Left kidney (tissue), 2 donors: ENCODE data around the gene PPIP5K2. TPM values are rescaled to one million over a fixed set of nuclear protein-coding genes. Genes with fewer than 3 reads are reported as not detected.
"Not testable (repeated sequence)": the region's sequence is repeated elsewhere in the genome, so short reads cannot be mapped to it uniquely, and the experiment has no call there.

Source experiments
- DNase-seq: peaks from one replicate; pipeline ENCODE4 v3.0.0-alpha.2; 2013
- polyA plus RNA-seq: library from polyadenylated mRNA; unstranded; fragments of 120-200 nt; gene quantifications from one replicate; pipeline ENCODE4 v1.2.1, GENCODE V29; 2013; ENCODE audit not compliant: insufficient read length

PPIP5K2 gene
- polyA plus RNA-seq, 1 donor, result 108 TPM

DNA sequence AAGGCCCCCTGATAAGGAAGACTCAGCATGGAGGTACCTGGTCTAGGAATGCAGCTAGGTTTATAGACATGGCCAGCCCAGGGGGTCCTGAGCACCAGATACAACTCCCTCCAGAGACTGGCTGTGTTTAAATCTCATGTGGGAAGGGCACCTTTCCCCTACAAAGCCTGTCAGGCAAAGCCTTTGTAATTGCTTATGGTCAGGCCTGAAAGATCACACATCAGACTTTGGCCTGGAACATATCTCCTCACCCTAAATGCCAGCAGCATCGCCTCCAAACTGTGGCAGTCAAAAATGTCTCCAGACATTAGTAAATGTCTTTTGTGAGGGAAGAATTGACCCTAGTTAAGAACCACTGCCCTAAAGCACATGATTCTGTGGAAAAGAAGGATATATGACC is 86.9 kb downstream of the PPIP5K2 start:
- DNase-seq, result peak; percentile 39

DNA sequence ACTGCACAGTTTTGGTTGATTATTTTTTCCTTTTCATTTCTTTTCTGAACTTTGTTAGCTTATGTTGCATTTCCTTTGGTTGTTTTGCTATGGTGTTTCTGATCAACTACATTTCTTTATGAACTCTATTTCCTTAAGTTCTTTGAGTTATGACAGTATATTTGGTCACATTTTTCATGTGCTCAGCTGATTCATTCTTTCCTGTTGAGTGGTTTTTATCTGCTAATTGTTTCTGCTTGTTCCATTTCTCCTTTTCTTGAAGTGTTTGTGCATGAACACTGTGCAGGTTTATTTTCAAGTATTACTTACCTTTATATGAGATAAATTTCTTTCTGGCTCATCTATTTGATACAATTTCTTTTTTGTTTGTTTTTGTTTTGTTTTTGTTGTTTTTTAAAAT is 87.6 kb downstream of the PPIP5K2 start:
- no peak for DNase-seq

DNA sequence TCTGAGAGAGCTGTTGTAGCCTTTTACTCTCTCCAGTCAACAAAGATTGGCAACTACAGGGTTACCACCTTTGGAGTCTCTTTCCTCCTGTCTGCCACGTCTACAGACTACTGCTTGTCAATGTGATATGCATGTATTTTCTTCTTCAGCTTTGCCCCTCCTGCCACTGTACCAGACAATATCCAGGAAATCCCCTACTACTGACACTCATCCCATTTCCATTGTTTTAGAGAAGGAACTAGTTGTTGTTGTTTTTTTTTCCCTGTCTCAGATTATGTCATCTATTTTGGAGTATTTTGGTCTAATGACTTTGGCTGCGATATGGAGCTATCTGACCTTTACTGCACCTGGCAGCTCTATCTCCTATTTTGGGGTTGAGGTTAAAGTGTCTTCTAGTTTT is 88.4 kb downstream of the PPIP5K2 start:
- DNase-seq, result no peak

DNA sequence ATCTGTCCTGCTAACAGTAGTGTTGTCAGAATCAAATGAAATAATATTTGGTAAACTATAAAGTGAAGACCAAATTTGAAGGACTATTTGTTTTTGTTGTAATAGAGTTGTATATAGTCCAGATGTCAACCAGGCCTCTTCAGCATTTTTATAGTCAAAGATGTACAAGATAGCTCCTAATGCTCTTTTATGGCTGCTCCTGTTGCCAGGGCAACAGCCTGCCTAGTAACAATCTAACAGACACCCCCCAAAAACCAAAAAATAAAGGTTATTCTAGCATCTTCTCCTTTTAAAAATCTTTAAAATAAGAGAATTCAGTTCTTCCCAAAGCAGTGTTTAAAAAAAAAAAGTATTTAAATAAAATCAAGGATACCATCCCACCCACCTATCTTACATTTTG is 89.0 kb downstream of the PPIP5K2 start:
- DNase-seq, result no peak

DNA sequence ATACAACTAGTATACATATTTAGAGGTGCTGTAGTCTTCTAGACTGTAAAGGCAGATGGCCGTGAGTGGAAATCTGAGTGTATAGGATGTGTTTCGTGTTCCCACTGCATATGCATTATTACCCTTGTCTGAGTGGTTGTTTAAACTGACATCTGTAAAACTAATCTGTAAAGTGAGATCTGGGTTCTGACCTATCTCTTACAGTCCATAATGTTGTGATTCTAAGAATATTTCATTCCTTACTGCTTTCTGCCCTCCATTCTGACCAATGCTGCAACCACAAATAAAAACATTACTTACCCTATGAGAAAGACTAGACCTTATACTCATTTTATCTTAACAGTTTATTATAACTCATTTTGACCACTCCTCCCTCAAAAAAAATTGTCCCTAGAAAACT is 90.9 kb downstream of the PPIP5K2 start:
- no peak for DNase-seq

DNA sequence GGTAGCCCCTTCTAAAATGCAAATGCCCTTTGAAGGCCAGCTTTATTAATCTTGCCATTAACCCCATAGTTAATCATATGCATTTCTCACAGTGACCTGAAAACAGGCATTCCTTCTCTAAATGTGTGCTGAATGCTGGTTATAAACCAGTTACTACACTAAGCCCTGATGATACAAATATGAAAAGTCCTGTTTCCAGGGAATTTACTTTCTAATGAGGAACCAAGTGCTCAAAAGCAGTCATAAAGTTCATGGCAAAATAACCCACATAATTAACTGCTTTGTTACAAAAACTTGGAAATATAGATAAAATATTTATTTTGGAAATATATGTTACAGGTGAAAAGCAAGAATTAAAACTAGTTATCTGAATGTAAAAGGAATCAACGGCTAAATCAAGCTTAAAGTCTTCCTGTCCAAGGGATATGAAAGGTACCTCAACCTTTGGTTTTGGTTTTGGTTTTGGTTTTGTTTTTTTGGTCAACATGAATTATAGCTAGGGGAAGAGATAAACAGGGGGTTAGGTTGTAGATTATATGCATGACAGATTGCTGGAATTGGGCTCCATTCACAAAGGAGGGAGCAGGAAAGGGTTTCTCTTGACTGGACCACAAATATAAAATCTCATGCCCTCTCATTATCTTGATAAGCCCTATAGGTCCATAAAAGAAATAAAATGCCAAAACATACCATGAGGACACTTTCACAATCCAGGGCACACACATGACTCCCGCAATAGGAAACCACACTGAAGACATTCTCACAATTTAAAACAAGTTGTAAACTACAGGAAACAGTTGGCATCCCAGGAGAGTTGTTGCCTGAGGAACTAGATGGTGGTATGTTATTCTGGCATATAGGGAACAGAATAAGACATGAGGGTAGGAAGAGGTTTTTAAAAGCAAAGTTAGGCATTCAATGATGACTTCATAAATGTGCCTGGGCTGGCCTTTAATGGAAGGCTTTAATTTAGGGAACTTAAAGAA is 91.8 kb downstream of the PPIP5K2 start:
- DNase-seq, result no peak

DNA sequence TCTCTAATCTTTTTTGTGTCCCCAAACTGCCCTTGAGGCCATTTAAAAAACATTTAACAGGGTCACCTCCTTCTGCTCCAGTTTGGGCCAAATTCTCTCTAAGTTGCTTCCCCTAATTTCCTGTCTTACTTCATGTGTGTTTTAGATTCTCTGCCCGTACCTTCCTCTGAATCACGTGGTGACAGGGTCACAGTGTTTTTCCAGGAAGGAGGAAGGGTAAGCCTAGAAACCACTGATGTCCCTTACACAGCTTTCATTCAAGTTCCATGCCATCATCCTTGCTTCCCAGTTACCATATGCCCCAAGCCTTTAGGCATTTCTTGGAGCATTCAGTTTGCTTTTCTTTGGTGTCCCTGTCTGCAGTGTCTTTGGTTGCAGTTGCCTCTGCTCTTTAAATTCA is 96.0 kb downstream of the PPIP5K2 start:
- DNase-seq, result no peak

DNA sequence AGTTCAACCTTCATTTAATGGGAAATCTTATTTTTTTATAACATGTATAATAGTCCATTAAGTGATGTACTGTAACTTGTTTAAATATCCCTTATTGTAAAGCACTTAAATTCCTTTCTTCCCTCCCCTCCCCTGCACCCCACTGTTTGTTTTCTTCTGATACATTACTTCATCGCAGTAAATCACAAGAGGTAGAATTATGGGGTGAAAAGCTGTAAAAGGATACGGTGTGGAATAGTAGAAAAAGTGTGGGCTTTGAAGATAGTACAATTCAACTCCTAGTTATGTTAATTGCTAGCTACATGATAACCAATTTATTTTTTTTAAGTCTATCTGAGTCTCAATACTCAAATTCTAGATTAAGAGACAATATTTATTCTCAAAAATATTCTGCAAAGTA is 96.6 kb downstream of the PPIP5K2 start:
- no peak for DNase-seq

DNA sequence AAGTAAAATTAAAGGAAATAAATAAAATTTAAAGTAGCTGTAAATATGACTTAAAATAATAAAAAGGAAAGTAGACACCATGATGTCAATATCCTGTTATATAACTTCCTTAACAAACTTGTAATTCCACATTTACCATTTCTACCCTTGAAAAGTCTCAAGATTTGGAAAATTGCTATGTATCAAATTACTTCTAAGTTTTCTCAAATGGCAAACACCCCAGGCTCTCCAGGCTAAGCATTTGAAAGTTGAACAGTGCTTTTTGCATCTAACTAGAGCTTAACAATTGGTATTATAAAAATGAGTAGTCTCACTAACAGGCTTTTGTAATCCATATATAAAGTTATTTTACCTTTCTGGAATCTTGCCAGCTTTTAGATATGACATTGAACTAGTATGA is 97.0 kb downstream of the PPIP5K2 start:
- DNase-seq, result no peak

DNA sequence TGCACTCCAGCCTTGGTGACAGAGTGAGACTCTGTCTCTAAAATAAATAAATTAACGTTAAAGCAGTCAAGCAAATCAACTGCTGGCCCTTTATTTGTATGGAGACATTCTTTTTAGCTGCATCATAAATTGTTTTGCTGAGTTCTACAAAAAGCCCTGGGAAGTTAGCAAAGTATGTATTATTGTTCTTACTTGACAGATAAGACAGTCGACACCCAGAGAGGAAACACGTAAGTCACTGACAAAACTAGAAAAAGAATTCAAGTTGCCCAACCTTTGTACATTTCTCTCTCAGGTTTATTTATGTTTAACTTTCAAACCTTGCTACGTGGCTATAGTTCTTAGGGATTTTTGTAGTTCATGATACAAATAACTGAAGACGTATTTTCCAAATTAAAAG is 98.1 kb downstream of the PPIP5K2 start:
- no peak for DNase-seq

DNA sequence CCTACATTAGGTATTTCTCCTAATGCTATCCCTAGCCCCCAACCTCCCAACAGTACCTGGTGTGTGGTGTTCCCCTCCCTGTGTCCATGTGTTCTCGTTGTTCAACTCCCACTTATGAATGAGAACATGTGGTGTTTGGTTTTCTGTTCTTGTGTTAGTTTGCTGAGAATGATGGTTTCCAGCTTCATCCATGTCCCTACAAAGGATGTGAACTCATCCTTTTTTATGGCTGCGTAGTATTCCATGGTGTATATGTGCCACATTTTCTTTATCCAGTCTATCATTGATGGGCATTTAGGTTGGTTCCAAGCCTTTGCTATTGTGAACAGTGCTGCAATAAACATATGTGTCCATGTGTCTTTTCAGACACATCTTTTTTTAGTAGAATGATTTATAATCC is 99.0 kb downstream of the PPIP5K2 start:
- DNase-seq, result not testable (repeated sequence)

DNA sequence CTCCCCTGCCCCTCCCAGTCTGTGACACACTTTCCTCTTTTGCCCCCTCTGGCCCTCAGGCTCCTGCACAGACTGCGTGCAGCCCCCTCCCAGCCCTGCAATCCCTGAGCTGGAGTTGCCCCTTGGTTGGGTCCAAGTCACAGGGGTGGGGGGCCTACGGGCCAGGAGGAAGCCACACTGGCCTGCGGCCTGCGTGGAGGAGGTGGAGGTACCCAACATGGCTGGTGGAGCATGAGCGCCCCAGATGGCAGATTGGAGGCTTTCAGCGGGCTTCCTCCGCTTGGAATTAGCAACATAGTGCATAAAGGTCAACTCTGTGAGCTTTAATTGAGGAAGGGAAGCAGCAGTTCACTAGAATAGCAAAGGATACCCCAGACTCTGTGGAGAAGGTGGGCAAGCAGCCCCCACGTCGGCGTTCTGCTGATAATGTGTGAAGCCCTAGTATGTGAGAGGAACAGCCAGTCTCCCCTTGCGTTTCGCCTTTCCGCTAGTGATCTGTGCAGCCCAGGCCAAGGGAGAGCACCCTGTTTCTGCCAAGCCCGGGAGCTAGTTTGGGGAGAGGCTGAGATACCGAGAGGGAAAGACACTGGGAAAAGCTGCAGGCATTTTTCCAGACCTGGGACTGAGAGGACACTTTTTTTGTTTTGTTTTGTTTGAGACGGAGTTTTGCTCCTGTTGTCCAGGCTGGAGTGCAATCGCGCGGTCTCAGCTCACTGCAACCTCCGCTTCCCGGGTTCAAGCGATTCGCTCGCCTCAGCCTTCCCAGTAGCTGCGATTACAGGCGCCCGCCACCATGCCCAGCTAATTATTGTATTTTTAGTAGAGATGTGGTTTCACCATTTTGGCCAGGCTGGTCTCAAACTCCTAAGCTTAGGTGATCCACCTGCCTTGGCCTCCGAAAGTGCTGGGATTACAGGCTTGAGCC is 103.2 kb downstream of the PPIP5K2 start:
- no peak for DNase-seq

DNA sequence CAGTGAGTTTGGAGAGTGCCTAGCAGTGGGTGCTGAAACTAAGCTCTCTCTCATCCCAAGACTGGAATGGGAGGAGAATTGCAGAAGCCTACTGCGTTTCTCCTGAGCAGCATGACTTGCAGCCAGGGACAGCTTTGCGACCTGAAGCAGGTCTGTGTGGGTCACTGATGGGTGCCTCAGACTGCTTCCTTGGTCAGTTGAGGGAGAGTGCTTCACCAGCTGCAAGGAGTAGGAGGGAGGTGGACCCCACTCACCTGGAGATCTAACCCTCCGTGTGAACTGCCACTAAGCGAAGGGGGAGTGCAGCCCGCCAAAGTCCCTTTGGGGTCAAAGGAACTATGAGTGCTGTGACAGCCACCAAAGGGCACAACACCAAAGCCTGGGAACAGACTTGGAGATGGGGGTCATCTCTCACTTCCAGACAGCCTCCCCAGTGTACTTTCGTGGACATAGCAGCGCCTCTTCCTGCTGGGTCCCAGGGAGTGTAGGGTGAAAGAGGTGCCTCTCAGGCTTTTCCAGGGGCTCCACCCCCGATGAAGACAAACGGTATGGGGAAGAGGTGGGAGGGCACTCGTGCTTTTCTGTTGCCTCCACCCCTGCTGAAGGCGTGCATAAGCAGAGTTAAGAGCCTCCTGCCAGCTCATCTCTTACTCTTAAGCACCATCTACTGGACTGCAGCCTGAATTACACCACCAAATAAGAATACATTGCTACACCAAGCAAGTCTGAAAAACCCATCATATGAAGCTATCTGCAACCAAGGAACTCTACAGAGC is 104.2 kb downstream of the PPIP5K2 start:
- DNase-seq, result peak; percentile 42

DNA sequence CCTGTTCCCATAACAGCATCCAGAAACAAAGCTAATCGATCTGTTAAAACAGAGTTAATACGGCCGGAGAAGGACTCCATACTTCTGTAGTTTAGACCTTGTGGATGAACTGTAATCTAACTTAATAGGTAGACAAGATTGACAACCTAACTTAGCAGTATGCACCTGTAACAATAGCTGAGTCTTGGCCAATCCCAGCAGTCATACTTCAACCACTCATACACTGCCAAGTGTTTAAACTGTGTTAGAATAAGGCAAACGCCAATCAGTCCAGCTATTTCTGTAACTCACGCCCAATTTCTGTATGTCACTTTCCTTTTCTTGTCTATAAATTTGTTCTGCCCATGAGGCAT is 104.8 kb downstream of the PPIP5K2 start:
- no peak for DNase-seq

DNA sequence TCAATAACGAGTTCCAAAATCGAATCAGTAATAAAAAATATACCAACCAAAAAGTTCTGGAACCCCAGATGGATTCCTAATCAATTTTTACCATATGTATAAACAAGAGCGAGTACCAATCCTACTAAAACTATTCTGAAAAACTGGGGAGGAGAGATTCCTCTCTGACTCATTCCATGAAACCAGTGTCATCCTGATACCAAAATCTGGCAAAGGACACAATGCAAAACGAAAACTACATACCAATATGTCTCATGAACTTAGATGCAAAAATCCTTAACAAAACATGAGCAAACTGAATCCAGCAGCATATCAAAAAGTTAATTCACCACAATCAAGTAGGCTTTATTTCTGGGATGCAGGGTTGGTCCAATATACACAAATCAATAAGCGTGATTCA is 108.0 kb downstream of the PPIP5K2 start:
- no peak for DNase-seq

DNA sequence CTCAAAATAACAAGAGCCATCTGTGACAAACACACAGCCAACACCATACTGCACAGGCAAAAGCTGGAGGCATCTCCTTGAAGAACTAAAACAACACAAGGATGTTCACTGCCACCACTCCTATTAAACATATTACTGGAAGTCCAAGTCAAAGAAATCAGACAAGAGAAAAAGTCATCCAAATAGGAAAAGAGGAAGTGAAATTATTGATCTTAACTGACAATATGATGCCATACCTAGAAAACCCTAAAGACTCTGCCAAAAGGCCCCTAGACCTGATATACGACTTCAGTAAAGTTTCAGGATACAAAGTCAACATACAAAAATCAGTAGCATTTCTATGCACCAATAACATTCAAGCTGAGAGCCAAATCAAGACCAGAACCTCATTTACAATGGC is 108.5 kb downstream of the PPIP5K2 start:
- no peak for DNase-seq

DNA sequence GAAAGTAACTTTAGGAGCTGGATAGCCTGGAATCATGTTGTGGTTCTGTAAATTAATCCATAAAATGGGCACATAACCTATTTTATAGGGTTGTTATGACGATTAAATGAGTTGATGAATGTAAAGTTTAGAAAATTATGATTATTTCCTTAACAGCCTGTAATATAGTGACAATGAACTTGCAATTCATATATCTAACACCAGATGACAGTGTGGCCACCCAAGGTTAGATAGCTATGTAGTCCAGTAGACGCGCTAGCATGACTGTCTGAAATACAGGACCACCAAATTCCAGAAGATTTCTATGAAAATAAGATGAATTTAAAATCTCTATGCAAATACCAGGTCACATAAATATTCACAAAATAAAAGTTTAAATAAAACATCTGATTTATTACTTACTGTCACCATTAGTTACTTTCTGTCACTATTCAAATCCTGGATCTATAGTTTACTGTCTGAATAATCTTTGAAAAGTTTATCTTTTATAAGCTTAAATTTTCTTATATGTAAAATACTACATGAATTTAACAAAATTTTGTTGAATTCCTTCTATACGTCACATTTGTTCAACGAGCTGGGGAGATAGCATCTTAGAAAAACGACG is 112.4 kb downstream of the PPIP5K2 start:
- DNase-seq, result no peak

DNA sequence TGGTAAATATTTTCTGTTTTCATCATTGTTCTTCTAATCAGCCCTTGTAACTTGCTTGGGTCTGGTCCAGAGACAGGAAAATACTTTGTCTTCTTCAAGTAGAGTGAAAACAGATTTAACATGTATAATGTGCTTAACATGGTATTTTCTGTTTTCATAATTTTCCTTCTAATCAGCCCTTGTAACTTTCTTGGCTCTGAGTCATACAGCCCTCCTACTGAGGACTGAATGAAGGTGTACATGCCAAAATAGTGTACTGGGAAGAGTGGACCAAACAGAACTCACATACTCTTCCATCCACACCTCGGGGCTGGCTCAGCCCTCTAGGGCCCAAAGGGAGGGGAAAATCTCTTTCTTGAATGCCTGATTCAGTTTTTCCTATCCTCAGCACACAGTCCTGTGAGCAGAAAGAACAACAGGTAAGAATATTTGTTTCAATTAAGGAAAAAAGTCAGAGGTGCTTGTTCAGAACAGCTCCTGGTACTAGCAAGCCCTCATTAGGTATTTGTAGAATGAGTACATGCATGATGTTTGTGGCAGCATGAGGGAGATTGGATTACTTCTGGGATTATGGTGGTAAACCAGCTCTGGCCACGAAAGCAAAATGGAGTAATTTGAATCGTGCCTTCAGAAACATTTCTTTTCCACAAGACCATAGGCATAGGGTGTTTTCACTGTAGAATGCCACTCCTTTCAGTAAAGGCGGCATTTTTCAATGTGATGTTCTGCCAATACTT is 114.3 kb downstream of the PPIP5K2 start:
- DNase-seq, result no peak

DNA sequence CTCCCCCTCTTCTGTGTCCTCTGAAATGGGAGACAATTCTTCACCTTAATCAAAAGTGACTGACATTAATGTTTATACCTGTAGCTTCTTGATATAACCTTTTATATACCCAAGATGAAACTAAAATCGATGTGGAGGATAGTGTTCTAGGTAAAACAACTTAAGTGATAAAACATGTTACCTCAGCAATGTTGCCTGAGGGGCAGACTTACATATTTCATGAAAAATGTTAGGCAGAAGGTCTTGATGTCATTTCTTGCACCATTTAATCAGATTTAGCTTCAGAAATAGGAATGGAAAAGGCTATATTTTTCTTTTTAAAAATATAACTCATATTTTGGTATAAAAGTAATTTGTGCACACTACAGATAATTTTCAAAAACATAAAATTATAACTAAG is 115.8 kb downstream of the PPIP5K2 start:
- no peak for DNase-seq

DNA sequence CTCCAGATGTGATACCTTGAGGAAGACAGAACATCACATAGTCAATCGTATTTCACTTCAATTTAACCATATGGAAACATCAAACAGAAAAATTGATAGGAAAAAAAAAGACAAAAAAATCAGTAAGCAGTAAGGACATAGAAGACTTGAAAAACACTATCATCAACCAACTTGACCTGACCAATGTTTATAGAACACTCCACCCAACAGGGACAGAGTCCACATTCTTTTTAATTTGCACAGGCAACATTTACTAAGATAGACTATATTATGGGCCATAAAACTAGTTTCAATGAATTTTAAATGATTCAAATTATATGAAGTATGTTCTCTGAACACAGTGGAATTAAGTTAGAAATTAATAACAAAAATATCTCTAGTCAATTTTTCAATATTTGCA is 117.7 kb downstream of the PPIP5K2 start:
- no peak for DNase-seq

DNA sequence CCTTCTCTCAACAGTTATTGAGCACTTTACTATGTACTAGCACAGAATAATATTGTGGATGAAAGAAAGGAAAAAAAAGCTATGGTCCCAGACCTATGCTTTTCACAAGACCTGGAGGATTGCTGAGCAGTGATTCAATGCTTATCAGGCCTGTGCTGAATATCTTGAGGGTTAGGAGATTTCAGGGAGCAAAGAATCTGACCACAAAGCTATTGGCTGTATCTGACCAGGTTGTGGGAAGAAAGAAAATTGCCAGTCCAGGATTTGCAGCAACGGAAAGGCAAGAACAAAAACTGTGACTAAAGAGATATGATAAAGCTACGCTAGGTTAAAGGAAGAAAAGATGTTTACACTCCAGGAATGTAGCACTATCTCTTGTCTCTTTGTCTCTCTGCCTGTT is 123.6 kb downstream of the PPIP5K2 start:
- no peak for DNase-seq
